Subcutaneous adipose tissue (tissue), 4 donors: ENCODE results near the gene GPS1. TPM values are rescaled to one million over a fixed set of nuclear protein-coding genes. Genes with fewer than 3 reads are reported as not detected.

Source experiments
- CTCF ChIP-seq: fragments of 450-650 bp; IDR thresholded peaks from one replicate; pipeline ENCODE4 v1.5.1; 2016; ENCODE audit warnings: low read depth, mild to moderate bottlenecking, control low read depth, antibody characterized with exemption, moderate library complexity
- total RNA-seq, 4 donors: library from RNA; depleted of rRNA; stranded (reverse); fragments of >200 nt; gene quantifications; one replicate each; pipeline ENCODE4 v1.1.0, GENCODE V29; 2016

Gene GPS1
- total RNA-seq, 4 donors from 2014 or later = 42.7 to 125 (median 71.7) TPM

DNA sequence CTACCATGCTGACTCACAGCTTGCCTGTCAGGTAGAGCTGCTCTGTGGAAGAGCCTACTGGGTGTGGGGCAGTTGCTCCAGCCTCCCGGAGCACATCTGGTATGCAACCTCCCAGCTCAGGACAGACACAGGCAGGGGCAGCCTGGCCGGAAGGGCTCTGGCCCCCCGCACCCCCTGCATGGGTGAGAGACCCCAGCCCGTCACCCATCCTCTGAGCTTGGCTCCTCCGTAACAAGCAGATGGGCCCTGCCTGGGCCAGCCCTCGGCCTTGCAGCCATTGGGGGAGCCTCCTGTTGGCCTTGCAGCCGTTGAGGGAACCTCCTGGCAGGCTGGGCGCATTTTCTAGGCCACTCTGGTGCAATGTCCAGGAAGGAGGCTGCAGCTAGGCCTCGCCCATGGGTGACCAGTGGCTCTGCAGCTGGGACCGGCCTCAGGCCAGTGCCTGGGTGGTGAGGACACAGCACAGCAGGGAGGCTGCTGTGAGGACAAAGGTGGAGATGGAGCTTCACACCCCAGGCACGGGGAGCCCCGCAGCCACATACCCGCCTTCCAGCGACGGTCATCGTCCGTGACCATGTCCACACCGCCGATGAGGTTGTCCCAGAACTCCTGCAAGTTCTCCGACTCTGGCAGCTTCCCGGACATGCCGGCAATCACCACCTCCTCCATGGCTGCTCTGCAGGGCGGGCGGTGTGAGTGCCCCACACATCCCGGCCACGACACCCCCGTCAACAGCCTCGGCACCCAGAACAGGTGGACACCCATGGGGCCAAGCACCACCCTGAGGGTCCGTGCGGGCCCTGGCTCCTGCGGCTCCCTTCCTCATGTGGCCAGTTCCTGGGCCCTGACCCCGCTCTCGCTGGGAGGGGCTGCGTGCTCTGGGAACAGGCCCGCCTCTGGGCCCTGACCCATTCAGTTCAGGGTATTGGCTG lies 44.3 kb downstream of the GPS1 start:
- TF ChIP-seq CTCF = no peak

DNA sequence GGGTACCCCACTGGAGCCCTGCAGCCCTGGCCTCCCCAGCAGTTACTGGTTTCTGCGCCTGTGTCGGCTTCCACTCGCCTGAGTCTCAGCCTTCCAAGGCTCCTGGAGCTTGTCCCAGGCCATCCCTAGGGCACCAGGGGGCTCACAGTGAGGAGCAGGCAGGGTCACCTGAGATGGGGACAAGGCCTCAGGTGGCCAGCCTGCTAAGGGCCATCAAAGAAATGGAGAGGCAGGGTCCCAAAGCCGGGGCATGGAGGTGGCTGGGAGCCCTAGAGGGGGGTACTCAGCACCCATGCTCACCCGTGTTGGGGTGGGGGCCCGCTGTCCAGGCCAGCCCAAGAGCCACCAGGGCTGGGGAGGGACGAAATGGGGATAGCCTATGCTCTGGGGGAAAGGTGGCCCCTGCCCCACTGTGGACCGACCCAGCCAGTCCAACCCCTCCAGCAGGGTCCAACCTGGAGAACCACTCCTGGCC lies 45.0 kb downstream of the GPS1 start:
- TF ChIP-seq CTCF = no peak

DNA sequence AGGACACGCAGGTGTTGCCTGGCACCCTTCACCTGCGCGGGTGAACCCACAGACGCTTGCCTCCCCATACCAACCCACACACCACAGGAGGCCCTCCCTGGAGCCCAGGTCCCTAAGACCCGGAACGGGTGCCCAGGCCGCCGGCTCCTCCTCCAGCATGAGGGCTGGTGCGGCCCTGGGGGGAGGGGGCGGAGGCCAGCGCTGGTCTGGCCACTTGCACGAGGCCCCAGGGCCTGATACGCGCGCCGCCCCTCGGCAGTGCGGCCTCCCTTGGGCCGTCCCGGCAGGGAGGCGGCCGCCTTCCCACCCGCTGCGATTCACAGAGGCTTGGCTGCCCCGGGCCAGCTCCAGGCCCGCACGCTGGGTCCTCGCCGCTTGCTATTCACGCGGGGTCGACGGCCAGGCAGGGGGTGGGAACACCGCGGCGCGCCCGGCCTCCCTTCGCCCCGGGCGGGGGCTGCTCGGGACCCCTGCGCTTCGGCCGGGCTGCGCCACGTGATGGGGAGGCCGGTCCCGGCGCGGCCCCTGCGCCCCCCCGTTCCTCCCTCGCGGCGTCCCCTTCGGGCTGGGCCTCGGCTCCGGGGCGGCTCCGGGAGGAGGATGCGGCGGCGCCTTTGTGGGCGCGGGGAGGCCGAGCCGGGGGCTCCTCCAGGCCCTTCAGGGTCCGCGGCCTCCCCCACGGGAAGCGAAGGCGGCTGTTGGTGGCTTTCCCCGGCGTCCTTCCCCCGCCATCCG lies 45.7 kb downstream of the GPS1 start:
- TF ChIP-seq CTCF = no peak

DNA sequence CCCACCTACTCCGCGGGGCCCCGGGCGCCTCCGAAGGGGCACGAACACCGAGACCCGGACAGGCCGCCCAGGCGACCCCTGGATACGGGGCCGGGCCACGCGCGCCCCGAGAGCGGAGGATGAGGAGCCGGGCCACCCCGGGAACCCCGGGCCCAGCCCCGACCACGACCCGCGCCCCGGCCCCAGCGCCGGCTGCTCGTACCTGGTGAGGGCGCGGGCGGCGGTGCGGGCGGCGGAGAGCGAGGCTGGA lies 46.1 kb downstream of the GPS1 start:
- no peak for TF ChIP-seq CTCF

- TF ChIP-seq CTCF = no peak
These were observed 46.7 kb downstream of the GPS1 start, which contains the start of gene FASN for GRCh38 chr17:82098169-82098938. Gene FASN, minus strand, starts transcription at chr17:82098236. Its CDS starts 1,791 bp downstream, at chr17:82096445.

DNA sequence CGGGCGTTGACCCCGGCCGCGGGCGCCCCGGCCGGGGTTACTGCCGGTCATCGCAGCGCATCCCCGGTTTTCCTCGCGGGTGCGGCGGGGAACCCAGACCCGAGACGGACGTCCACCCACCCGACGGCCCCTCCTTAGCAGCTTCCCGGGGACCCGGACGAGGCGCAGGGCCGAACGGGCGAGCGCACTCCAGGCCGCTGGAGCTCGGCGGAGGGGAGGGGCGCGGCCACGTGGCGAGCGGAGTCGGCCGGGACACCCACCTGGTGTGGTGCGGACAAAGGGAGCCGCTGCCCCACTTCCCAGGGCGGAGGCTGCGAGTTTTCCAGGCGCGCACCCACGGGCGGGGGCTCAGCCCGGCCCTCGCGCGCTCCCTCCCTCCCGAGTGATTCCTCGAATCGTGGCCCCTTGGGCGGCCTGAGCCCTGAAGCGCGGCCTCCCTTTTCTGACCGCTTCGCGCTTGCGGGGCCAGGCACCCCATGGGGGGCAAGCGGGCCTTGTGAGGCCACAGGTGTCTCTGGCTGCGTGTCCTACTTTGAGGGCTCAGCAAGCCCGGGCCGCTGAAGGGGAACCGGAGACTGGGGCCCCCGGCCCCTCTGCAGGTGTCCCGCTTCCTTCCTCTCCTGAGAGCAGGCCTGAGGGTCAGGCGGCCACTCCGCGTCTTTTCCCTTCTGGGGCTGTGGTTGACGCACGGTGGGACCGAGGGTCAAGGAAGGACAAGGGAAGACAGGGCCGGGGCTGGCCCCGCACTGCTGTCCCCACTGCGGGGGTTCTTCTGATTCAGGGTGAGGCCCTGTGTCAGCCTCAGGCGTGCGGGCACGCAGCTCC lies 47.5 kb downstream of the GPS1 start:
- no peak for TF ChIP-seq CTCF
